Stimulated activated CD4-positive, alpha-beta T cell treated with anti-CD3 and anti-CD28 coated beads, TNF-alpha, amount 100 ng/mL, for 4 hours (primary cell): Measurements from ENCODE around the gene ZBTB7B.
"Not testable (repeated sequence)": the region's sequence is repeated elsewhere in the genome, so short reads cannot be mapped to it uniquely, and the experiment has no call there.

Experiments
- DNase-seq, 3 experiments: peaks; one replicate each; pipeline ENCODE4 v3.0.0-alpha.2; 2020; ENCODE audit warnings: low read depth in 3 of 3

Gene ZBTB7B

DNA sequence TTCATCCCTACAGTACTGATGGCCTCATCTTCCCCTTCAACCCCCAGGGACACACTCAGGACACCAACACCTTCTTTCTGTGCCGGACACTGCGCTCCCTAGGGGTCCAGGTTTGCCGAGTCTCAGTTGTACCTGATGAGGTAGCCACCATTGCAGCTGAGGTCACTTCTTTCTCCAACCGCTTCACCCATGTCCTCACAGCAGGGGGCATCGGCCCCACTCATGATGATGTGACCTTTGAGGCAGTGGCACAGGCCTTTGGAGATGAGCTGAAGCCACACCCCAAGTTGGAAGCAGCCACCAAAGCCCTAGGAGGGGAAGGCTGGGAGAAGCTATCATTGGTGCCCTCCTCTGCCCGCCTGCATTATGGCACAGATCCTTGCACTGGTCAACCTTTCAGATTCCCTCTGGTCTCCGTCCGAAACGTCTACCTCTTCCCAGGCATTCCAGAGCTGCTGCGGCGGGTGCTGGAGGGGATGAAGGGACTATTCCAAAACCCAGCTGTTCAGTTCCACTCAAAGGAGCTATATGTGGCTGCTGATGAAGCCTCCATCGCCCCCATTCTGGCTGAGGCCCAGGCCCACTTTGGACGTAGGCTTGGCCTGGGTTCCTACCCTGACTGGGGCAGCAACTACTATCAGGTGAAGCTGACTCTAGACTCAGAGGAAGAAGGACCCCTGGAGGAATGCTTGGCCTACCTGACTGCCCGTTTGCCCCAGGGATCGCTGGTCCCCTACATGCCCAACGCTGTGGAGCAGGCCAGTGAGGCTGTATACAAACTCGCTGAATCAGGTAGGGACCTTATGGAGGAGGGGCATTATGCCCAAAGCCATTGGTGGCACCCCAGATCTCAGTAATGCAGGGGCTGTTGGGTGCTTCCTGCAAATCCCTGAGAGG lies 14.3 kb upstream of the ZBTB7B start:
- no peak for DNase-seq

GRCh38 chr1:154989195-154989860 lies 13.3 kb upstream of the ZBTB7B start:
- no peak for DNase-seq

DNA sequence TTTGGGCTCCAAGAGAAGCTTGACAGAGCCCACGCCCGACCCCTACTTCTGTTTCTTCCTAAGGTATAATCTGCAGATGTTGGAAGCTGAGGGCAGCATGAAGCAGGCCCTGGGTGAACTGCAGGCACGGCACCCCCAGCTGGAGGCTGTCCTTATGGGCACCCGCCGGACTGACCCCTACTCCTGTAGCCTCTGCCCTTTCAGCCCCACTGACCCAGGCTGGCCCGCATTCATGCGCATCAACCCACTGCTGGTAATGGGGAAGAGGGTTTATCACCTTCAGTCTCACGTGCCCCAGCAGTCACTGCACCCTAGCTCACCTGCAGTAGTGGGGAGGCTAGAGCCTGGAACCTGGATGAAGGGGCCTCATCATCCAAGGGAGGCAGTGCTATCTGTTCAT lies 12.3 kb upstream of the ZBTB7B start:
- DNase-seq = no peak

DNA sequence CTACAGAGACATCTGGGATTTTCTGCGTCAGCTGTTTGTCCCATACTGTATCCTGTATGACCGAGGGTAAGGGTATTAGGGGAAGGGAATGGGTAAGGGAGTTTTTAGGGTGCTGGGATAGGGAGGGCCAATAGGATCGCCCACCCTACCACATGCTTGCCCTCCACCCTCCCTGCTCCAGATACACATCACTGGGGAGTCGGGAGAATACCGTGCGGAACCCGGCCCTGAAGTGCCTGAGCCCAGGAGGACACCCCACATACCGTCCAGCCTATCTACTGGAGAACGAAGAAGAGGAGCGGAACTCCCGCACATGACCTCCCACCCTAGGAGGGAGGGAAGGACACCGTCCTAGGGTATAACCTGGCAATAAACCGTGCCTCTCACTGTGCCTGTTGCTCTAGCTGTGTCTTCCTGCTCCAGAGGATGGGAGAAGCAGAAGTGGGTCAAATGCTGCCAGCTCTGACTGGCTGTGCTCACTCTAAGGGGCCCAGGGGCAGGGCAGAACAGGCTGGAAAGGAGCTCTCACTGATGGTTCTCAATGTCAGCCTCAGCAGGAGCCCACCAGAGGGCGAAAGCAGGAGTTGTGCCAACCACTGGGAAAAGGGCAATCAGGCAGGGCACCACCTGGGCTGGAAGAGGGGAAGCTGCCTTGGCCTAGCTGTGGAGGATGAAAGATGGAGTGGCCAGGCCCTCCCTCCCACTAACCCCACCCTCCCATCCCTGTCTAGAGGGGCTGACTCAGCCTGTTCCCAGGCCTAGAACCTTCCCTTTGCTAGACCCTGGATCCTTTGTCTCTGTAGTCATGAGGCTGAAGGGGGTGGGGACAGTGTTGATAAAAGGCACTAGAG lies 9.7 kb upstream of the ZBTB7B start:
- DNase-seq = no peak

- no peak for DNase-seq
Observed at GRCh38 chr1:154993572-154994268, 8.9 kb upstream of the ZBTB7B start, which contains the start of gene LENEP. LENEP (plus strand) TSS chr1:154993586; CDS start chr1:154993608, 22 bp downstream.

GRCh38 chr1:154994269-154994587 lies 8.4 kb upstream of the ZBTB7B start:
- no peak for DNase-seq

DNA sequence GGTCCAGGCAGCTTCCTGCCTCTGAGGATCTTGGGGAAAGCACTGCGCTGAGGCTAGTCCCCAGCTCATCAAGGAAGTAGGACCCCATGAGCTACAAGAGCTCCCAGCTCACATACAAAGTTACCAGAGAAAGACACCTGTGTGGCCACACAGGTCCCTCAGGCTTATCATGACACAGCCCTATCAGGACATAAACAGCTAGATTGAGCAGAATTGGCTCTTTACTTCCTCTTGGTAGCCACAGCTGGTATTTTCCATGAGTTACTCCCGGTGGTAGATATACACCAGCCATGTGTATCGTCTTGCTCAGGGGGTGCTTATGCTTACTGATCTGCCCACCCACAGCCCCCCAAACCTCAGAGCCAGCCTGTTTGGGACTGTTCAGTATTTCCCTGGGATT lies 8.0 kb upstream of the ZBTB7B start:
- DNase-seq = no peak

- not testable (repeated sequence) for DNase-seq
Observed at GRCh38 chr1:154995301-154995983, 7.2 kb upstream of the ZBTB7B start.

- DNase-seq = no peak
Observed at GRCh38 chr1:154996966-154997701, 5.5 kb upstream of the ZBTB7B start.

- no peak for DNase-seq
Observed at GRCh38 chr1:154998201-154998780, 4.3 kb upstream of the ZBTB7B start.

- DNase-seq = no peak
Observed at GRCh38 chr1:154998818-154999570, 3.6 kb upstream of the ZBTB7B start.

GRCh38 chr1:154999571-155000410 lies 2.8 kb upstream of the ZBTB7B start:
- DNase-seq = no peak

DNA sequence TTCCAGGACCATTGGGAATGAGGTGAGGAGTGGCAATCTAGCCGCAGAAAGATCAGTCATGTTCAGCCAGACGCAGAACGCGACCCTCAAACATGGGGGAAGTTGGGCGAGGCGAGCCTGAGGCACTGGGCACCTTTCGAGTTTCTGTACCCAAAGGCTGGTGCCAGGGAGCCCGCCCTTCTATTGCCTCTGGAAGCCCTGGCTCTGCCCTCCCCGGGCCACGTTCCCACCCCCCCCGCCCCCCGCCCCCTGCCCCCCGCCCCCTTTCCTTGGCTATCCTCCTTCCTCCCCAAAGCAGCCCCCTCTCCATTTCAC lies 2.2 kb upstream of the ZBTB7B start:
- no peak for DNase-seq

DNA sequence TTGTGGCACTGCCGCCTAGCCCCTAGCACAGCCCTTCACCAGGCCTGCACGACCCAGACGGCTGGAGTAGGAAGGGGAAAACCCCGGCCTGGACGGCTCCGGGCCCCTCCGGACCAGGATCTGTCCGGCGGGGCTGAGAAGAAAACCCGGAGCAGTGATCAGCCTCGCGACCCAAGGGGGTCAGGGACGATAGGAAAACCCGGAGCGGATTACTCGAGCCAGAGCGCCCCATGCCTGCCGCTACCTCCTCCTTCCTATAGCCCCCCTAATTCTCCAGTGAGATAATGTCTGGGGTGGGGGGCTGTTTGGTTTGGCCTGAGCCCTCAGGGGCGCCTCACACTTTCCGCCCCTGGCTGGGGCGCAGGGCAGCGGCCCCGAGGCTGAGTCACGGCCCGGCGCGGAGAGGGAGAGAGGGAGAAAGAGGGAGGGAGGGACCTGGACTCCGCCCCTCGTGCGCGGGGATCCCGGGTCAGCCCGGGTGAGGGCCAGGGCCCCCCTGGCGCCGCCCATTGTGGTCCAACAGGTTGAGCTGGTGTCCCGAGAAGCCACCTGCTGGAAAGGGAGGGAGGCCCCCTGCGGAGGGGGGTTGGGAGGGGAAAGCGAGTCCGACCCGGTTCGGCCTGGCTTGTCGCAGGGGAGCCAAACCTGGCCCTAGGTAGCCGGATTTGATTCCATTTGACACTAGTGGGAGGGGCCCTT lies 1.7 kb upstream of the ZBTB7B start:
- DNase-seq = peak in 2 of 3 experiments; percentile 58 to 69

DNA sequence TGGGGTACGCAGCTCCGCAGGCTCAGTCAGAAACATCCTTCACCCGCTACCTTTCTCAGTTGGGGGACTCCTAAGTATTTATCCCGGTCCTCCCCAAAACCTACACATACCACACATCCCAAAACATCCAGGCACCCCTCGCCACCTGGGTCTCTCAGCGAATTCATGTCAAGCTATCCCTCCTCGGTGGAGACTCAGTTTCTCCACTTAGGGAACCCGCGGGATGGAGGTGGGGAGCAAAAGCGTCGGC lies 1.3 kb upstream of the ZBTB7B start:
- no peak for DNase-seq

- DNase-seq = peak; percentile 96 to 97 (median 97)
Observed at GRCh38 chr1:155001675-155002463, 733 bp upstream of the ZBTB7B start.

DNA sequence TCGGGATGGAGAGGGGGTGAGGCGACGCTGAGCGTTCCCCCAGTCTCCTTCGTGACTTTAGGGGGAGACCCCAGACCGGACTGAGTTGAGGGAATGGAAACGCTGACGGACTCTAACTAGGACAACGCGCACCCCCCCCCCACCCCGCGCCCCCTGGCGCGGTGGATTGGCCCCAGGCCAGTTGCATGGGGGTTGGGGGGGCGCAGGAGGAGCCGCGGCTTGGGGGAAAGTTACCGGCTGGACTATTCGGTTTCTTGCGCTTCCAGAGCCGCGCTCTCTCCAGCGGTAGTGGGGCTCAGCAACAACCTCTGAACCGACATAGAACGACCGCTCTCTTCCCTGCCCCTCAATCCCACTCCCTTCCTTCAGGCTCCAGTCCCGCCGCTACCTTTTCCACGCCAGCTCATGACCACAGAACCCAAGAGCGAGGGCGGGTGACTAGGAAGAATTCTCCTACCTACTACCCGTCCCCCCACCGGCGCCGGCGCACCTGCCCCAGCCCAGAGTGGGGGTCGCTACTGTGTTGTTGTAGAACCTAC lies 694 bp downstream of the ZBTB7B start:
- no peak for DNase-seq
